AG10803 (cell line): ENCODE data around the gene MKKS.

ENCODE experiments used
- DNase-seq: peaks from one replicate; pipeline ENCODE4 v3.0.0; 2010; ENCODE audit warnings: low read depth
- H3K4me3 ChIP-seq: 2 replicates; pipeline ENCODE4 v1.5.1; 2011; ENCODE audit warnings: mild to moderate bottlenecking, low read length, control low read depth
- TF ChIP-seq, protein P1 (sequence below): conservative IDR thresholded peaks from 2 replicates; pipeline ENCODE4 v1.5.1; 2011; ENCODE audit warnings: mild to moderate bottlenecking, low read length, control low read depth, inconsistent platforms

MKKS gene

DNA sequence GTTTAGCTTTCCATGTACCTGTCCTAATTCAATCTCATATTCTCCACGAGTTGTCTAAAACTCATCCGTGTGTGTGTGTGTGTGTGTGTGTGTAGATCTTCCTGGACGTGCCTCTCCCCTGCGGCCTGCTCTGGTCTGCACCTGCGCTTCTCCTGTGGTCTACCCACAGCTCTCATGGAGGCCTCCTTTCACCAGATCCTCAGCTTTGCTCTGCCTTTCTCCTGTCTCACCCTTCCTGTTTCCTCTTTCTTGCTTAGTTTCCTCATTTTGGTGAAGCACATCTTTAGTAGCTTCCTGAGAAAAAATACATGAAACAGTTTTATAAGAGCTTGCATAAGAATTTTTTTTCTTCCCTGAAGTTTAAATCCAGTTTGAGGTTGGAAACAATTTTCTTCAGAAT lies 19.2 kb upstream of the MKKS start:
- TF ChIP-seq, protein P1, sequence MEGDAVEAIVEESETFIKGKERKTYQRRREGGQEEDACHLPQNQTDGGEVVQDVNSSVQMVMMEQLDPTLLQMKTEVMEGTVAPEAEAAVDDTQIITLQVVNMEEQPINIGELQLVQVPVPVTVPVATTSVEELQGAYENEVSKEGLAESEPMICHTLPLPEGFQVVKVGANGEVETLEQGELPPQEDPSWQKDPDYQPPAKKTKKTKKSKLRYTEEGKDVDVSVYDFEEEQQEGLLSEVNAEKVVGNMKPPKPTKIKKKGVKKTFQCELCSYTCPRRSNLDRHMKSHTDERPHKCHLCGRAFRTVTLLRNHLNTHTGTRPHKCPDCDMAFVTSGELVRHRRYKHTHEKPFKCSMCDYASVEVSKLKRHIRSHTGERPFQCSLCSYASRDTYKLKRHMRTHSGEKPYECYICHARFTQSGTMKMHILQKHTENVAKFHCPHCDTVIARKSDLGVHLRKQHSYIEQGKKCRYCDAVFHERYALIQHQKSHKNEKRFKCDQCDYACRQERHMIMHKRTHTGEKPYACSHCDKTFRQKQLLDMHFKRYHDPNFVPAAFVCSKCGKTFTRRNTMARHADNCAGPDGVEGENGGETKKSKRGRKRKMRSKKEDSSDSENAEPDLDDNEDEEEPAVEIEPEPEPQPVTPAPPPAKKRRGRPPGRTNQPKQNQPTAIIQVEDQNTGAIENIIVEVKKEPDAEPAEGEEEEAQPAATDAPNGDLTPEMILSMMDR = no peak
- no peak overlapping the region for H3K4me3 ChIP-seq
- no peak for DNase-seq

DNA sequence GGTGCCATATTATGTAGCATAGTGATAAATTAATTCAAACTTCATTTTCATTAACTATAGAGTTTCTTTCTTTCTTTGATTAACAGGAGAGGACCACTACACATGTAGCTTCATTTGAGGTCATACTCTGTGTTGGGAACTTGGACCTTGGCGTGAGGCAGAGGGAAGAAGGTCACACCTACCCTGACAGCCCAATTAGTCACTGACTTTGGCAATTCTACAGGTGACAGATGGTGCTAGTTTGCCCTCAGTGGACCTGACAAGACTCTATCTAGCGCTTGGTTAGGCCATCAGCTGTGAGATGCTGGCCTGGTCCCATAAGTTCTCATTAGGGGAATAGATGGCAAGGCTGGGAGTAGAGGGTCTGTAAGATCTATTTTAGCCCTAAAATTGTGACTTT lies 15.2 kb upstream of the MKKS start:
- TF ChIP-seq, protein P1 = no peak
- H3K4me3 ChIP-seq = no peak overlapping the region
- no peak for DNase-seq

DNA sequence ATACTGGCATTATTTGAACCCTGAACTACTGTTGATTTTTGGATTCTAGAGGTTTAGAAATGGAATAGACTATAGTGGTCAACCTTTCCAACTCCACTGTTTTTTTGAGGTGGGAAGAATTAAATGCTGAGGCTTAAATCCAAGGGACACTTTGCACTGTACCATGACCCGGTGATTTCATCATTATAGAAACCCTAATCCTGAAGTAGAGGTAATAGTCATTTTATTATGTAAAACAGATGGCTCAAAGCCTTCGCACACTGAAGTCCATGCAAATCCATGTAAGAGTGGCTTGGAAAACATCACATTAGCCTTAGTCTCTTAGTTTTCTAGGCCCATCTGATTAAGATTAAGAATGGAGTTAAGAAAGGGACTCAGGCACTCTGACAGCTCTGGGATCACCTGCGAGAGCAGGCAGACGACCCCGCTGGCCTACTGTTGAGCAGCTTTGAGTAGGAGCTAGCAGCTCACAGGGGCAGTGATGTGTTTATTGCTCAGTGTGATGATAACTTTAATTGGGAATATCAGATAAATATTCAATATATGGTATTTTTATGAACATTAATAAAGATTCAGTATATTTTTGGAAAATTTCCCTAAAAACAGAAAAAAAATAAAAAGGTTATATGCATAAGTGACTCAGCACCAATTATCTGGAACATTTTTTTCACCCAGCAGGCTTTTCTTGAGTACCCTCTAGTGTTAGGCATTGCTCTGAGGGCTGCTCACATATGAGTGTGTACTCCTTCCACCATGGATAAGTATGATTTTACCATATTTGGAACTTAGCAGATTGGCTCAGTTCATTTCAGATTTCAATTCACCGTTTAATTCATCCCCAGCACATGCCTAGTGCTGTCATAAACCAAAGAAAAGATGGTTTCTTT lies 14.5 kb upstream of the MKKS start:
- no peak overlapping the region for H3K4me3 ChIP-seq
- TF ChIP-seq, protein P1 = no peak
- DNase-seq = peak; percentile 24

DNA sequence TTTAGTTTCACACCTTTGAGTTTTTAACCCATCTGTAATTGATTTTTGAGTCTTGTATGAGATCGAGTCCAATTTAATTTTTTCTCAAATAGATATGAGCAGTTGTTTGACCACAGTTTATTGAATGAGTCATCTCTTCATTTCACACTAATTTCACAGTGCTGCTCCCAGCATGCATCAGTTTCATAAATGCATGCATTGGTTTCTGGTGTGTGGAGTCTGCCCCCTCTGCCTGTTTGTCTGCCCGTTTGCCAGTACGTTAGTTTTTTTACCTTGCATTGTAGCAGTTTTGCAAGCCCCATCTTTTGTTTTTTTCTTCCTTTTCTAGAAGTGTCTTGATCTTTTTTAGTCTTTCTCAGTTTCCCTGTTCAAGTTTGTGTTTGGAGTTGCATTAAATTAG lies 13.0 kb upstream of the MKKS start:
- DNase-seq = peak; percentile 72
- H3K4me3 ChIP-seq = no peak overlapping the region
- TF ChIP-seq, protein P1 = peak; percentile 4; the same call in 1 of the 2 replicates

DNA sequence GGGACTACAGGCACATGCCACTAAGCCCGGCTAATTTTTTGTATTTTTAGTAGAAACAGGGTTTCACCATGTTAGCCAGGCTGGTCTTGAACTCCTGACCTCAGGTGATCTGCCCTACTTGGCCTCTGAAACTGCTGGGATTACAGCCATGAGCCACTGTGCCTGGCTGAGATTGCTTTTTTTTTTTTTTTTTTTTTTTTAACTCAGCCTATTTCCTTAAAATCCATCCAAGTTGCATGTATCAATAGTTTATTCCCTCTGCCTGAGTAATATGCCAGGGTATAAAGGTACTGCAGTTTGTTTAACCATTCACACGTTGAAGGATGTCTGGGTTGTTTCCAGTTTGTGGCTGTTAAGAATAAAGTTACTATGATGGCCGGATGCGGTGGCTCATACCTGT lies 11.7 kb upstream of the MKKS start:
- TF ChIP-seq, protein P1 = no peak
- no peak overlapping the region for H3K4me3 ChIP-seq
- DNase-seq = no peak

DNA sequence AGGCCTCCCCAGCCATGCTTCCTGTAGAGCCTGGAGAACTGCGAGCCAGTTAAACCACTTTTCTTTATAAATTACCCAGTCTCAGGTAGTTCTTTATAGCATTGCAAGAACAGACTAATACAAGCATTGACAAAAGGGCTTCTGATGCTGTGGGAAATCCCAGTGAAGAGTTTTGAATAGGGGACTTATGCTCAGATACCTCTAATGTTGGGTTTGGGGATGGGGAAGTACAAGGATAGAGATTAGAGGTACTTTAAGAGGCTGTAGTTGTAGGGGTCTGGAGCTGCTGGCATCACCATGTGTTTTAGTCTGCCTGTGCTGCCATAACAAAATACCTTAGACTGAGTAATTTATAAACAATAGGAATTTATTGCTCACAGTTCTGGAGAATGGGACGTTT lies 9.9 kb upstream of the MKKS start:
- TF ChIP-seq, protein P1 = no peak
- H3K4me3 ChIP-seq = no peak overlapping the region
- no peak for DNase-seq

DNA sequence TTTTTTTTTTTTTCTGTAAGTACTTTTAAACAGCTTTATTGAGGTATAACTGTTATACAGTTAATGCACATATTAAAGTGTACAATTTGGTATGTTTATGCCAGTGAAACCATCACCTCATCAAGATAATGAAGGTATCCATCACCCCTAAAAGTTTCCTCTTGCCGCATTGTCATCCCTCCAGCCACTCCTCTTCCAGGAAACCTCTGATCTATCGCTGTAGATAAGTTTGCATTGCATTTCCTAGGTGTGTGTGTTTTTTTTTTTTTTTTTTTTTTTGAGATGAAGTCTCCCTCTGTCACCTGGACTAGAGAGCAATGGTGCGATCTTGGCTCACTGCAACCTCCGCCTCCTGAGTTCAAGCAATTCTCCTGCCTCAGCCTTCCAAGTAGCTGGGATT lies 4.2 kb upstream of the MKKS start:
- H3K4me3 ChIP-seq = no peak overlapping the region
- no peak for DNase-seq
- TF ChIP-seq, protein P1 = no peak
